HG02763 (cell line): ENCODE results near the gene RSRP1.
A peak's percentile ranks its signal among the peaks of the same experiment; 100 is the strongest.
"Not testable (repeated sequence)": the region's sequence is repeated elsewhere in the genome, so short reads cannot be mapped to it uniquely, and the experiment has no call there.

Source experiments
- ATAC-seq: cut with Tn5 transposase; IDR thresholded peaks from one replicate; pipeline ENCODE4 v1.9.1; 2021; ENCODE audit warnings: mild to moderate bottlenecking, moderate library complexity; ENCODE audit not compliant: unreplicated experiment

Gene RSRP1, protein sequence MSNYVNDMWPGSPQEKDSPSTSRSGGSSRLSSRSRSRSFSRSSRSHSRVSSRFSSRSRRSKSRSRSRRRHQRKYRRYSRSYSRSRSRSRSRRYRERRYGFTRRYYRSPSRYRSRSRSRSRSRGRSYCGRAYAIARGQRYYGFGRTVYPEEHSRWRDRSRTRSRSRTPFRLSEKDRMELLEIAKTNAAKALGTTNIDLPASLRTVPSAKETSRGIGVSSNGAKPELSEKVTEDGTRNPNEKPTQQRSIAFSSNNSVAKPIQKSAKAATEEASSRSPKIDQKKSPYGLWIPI

DNA sequence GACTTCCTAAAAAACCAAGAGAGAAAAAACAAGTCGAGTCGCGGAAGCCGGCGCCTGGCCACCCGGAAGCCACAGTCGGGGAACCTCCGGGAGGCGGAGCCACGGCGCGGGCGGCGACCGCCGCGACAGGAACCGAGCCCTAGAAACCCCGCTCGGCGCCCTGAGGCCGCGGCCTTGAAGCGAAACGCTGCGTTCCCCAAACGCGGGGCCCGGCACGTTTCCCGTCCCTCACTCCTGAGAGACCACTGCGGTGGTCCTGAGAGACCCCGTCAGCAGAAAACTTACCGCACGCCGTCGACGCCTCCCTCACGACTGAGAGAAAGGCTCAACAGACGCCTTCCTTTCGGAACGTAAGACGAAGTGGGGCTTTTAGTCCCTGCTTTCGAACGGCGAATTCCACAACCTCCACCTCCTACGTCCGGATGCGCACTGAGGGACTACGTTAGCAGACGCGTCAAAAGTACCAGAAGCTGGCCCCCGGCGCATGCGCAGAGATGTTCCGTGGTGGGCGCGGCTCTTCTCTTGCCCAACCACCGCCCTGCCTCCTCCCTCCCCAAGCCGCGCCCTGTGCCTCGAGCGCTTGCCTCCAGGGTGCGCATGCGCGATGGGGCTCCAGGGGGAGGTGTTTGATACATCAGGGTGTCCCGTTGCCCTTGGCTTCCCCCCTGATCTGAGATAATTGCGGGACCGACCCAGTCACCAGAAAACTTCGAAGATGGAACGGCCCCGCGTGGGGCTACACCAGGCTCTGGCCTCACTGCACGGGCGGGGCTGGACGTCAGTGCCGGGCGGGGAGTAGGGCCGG is at the start of gene RSRP1:
RSRP1 (minus strand) TSS at position 431 of the 805 bp plus-strand sequence. CDS start 491 bp downstream, outside the sequence.
- peak; percentile 79 for ATAC-seq

DNA sequence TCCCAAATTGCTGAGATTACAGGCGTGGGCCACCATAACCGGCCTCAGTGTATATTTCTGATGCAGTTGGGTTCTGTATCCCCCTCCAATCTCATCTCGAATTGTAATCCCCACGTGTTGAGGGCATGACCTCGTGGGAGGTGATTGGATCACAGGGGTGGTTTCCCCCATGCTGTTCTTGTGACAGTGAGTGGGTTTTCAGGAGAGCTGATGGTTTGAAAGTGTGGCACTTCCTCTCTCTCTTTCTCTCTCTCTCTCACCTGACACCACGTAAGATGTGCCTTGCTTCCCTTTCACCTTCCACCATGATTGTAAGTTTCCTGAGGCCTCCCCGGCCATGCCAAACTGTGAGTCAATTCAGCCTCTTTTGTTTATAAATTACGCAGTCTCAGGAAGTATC is 49.2 kb upstream of the RSRP1 start:
- ATAC-seq: not testable (repeated sequence)

DNA sequence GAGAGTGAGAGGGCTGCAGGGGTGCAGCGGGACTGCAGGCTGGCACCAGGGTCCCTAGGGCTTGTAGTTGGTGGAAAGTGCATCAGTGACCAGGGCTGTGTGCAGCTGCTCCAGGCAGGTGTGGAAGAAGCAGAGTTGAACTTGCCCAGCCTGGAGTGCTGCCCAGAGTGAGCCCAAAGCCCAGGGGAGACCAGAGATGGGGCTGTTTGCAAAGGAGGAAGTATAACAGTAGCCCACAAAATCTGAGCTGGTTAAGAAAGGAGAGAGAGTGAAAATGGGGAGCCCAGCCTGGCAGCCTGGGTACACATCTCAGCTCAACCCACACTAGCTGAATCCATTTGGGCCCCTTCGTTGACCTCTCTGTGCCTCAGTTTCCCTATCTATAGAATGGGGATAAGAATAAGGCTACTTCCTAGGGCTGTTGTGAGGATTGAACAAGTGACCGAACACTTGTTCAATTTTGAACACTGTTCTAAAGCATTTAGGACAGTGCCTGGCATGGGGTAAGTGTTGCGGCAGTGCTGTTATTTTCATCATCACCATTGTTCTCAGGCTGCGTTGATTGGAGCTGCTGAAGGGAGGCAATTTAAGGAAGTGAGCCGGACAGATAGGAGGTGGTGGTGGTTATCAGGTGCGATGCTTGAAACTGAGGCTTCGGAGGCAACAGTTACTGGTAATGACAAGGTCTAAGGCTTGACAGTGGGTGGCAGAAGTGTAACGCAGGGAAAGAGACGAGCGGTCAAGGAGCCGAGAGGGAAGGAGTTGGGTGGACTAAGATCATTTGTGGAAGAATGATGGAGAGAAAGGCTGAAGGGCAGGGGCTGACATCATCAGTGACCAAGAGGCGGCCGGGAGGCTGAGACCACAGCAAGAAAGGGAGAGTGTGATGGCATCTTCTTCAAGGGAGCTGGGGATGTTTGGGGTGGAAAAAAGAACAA is 47.9 kb upstream of the RSRP1 start:
- not testable (repeated sequence) for ATAC-seq

DNA sequence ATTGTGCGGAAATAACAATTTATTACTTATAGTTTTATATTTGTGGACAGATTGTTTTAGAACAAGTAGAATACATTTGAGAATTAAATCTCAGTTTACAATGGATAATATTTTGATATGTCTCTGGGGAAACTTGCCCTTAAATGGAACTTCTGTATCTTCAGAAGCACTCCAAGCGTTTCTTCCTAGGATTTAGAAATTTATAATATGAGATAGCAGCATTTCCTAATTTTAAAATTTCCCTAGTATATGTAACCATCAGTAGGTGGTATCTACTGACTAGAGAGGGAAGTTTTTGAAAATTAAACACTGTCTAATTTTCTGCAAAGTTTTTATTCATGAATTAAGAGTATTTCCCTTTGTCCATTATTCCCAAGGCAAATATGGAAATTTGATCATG is 46.2 kb upstream of the RSRP1 start:
- not testable (repeated sequence) for ATAC-seq

DNA sequence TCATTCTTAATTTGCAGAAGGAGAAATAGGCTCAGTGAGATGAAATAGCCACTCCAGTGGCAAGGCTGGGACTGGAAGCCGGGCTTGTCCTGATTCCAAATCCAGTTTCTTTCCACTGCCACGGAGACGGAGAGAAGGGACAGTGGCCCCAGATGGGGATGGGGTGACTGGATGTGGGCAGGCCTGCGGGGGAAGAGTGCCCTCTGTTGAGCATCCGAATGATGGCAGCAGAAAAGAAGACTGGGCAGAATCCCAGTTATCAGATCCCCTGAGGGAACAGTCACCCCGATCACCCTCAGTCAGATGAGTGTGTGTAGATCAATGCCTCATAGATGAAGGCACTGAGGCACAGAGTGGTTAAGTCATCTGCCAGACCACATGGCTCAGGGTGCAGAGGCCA is 42.8 kb upstream of the RSRP1 start:
- not testable (repeated sequence) for ATAC-seq

DNA sequence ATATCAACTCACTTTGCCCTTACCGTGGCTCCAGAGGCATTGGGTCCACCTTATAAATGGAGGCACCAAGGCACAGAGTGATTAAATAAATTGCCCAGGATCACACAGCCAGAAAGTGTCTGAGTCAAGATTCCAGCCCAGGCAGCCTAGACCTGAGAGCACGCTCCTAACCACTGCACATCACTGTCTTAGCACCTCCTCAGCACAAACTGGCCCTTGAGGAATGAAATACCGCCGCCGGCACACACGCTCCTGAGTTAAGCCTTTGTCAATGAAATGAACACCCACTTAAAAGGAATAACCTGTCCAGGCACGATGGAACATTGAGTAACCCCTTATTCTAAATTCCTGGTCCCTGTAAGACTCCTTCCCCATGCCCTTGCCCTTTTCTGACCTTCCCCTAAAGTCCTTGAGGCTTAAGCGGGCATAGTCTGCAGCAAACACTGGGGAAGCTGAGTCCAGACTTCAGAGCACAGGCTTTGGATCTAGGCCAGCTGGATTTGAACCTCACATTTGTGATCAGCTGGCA is 41.4 kb upstream of the RSRP1 start:
- not testable (repeated sequence) for ATAC-seq

DNA sequence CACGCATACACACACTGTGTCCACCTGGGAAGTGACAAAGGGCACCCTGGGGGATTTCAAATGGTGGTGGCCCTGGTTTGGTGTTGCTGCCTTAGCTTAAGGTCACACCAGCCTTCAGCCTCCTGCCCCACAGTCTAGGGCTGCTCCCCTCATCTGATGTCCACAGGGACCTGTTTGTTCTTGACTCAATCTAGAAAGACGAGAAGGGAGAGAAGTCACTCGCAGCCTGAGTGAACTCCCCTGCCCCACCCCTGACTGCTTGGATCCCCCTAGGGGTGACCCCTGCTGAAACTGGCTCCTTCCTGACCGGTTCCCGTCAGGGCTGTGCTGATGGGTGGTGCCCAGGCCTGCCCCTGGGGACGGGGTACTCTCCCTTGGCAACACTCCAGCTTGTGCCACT is 39.9 kb upstream of the RSRP1 start:
- ATAC-seq: not testable (repeated sequence)

DNA sequence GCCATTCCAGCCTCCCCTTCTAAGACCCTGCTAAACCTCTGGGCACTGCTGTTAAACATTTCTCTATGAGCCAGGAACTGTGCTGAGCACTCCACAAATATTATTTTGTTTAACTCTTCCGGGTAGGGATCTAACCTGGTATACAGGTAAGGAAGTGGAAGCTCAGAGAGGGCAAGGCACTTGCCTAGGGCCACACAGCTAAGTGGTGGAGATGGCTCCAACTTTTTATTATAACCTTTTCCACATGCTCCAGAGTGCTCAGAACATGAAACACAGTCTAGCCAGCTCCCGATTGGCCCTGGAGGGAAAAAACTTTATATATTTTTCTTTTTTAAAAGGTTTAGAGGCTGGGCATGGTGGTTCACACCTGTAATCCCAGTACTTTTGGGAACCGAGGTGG is 38.6 kb upstream of the RSRP1 start:
- not testable (repeated sequence) for ATAC-seq

DNA sequence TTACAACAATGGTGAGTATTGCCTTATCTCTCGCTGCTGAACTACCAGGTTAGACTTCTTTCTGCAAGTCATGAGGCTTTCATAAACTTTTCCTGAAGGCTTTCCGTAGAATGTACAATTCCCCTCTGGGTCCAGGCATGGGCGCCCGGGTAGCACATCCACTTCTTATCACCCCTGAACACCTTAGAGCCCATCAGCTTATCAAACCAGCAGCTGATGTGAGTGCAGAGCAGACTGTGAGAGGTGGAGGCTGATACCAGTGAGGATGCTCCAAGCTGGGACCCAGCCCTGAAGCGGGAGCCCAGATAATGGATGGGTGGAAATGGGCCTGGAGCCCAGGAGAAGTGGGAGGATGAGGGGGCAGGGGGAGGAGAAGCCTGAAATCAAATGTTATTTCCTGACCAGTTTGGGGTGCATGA is 32.4 kb upstream of the RSRP1 start:
- not testable (repeated sequence) for ATAC-seq

DNA sequence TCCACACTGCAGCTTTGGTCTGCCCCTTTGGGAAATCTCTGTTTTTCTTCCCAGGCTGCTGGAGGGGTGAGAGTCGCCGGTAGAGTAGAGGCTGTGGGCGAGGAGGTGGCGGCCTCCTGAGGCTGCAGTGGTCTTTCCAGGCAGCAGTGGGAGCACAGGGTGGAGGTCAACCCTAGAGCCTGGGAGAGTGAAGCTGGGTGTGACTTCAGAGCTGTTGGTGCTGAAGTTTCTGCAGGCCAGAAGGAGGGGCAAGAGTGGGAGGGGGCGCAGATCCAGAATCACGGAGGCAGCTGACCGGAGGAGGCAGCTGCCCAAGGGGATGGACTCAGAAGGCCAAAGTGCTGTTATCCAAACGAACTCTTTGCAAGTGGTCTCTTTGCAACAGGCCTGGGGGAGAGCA is 31.5 kb upstream of the RSRP1 start:
- not testable (repeated sequence) for ATAC-seq

DNA sequence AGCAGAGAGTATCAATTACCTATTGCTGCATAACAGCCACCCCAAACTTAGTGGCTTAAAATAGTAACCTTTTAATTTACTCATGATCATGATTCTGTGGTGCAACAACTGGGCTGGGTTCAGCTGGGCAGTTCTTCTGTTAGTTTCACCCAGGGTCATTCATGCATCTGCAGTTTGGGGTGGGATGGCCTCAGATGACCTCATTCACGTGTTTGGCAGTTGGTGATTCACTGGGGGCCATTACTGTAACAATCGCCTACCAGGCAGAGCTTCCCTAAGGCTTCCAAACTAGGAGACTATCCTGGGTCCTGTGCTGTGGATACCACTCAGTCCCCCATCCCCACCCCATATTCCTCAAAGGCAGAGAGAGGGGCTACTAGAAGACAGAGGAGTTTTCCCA is 31.1 kb upstream of the RSRP1 start:
- not testable (repeated sequence) for ATAC-seq

DNA sequence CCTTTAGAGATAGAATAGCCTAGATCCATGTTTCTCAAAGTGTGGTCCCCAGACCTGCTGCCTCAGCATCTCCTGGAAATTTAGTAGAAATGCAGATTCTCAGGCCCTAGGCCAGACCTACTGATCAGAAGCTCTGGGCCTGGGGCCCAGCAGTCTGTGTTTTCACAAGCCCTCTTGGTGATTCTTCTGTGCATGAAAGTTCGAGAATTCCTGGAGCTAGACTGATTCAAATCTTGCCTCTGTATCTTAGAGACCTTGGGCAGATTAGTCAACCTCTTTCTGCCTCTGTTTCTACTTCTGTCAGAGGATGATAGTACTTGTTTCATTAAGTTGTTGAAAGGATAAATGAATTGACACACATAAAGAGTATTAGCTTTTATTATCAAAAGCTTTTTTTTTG is 30.0 kb upstream of the RSRP1 start:
- not testable (repeated sequence) for ATAC-seq

DNA sequence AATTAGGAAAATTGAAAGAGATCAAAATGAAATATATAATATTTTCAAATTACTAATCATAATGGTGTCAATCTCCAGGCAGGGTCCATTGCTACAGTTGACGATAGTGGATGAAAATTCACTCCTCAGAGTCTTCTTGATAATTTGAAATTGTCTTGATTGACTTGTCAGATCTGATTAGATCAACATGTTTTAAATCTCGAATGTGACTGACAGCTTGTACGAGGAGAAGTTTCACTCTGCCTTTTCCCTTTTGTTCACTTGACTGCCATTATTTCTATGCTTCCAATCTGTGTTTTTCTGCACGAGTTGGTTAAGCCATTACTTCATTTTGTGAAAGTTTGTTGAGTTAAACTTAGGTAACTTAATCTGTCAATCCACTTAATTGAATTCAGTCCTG is 28.4 kb upstream of the RSRP1 start:
- ATAC-seq: not testable (repeated sequence)

DNA sequence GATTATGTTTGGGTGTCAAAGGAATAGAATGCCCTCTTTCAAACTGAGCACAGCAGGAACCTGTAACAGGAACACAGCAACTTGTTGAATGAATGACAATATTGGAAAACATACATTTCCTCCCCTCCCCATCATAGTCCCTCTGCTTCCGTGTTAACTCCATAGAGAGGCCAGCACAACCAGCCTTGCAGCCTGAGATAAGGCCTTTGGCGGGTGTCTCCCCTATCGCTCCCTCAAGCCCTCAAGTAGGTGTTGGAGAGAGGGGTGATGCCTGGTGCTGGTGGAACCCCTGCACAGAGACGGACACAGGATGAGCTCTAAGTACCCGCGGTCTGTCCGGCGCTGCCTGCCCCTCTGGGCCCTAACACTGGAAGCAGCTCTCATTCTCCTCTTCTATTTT is 25.0 kb upstream of the RSRP1 start, which contains the start of gene RHD:
RHD (plus strand) TSS at position 272 of the 400 bp plus-strand sequence; CDS start at position 311, 39 bp downstream.
- ATAC-seq: not testable (repeated sequence)

DNA sequence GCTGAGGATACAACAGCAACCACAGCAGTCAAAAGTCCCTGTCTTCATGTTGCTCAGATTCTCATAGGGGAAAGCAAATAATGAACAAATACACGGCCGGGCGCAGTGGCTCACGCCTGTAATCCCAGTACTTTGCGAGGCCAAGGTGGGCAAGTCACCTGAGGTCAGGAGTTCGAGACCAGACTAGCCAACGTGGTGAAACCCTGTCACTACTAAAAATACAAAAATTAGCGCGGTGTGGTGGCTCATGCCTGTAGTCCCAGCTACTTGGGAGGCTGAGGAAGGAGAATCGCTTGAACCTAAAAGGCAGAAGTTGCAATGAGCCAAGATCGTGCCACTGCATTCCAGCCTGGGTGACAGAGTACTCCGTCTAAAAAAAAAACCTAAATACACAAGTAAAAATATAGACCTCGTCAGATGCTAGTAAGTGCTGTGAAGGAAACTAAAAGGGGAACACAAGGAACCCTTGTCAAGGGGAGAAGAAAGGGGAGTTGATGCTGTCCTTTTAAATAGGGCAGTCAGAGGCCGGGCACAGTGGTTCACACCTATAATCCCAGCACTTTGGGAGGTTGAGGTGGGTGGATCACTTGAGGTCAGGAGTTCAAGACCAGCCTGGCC is 21.0 kb upstream of the RSRP1 start:
- not testable (repeated sequence) for ATAC-seq

DNA sequence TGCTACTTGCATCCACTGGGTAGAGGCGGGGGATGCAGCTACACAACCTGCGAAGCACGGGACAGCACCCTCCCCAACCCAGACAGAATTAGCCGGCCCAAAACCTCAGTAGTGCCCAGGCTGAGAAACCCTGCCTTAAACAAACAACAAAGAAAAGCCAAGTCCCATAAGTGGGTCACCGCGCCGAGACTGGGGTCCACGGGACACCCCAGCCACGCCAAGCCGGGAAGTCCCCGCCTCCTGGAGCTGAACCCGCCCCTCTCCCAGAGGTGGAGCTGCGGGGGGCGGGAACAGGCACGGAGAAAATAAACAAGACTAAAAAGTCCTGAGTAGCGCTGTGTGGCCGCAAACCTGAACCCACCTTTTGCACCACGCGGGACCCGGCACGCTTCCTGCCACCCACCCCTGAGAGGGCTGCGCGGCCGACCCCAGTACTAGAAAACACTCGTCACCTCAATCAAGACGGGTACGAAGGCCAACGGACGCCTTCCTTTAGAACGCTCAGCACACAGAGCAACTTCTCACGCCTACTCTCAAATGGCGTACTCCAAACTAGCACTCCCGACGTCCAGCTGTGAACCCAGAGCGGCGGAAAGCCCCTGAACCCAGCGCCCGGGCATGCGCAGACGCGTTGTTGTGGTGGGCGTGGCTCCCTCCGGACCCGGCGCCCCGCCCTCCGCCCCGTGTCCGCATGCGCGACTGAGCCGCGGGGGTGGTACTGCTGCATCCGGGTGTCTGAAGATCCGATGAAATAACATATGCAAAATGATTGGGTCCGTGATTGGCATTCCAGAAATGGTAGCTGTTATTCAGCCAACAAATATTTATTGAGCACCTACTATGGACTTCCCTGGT is 20.3 kb upstream of the RSRP1 start:
- ATAC-seq: peak; percentile 76

DNA sequence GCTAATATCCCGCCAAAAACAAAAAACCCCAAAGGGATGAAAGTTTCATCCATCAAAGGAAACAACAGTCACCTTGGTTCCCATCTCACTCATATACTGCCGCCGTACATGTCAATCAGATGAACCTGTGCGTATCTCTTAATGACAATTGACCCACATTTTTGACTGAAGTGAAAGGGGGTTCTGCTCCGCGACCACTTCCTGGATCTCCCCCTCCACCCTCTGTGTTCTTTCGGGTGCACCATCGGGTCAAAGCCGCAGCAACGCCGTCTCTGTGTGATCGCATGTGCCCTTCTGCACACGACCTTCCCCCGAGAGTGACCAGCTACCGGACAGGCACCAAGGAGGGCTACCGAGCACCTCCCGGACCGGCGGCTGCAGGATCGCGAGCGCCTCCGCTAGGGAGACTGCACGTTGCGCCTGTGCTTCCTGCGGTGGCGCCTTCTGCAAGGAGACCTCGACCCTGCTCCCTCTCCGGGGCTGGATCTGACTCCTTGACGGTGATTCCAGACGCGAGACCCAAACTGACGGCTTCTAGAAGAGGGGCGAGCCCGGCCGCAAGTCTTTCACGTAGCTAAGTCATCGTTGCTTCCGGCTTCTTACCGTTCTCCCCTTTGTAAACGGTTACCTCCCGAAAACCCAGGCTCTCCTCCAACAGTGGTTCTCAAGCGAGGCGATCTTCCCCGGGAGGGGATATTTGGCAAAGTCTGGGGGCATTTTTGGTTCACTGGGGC is 19.5 kb upstream of the RSRP1 start:
- ATAC-seq: peak; percentile 18

DNA sequence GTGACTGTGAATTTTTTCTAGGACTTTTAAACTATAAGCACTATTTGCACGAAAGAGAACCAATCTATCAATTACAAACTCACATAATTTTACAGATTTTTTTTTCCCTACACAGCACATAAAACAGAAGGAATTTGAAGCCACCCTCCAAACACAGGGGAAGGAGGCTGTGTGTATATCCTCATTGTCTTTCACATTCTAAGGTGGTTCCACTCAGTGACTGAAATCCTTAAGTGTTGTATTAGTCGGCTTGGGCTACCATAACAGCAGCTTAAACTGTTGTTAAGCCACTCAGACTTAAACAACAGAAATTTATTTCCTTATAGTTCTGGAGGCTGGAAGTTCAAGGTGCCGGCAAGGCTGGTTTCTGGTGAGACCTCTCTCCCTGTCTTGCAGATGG is 13.1 kb upstream of the RSRP1 start:
- not testable (repeated sequence) for ATAC-seq
